ENCODE measurements around the gene ANKS1A. TPM values are rescaled to one million over a fixed set of nuclear protein-coding genes. Genes with fewer than 3 reads are reported as not detected.

ANKS1A gene
- total RNA-seq, 6 experiments from 2014 or later = 6.7 to 17.4 (median 10.5) TPM

DNA sequence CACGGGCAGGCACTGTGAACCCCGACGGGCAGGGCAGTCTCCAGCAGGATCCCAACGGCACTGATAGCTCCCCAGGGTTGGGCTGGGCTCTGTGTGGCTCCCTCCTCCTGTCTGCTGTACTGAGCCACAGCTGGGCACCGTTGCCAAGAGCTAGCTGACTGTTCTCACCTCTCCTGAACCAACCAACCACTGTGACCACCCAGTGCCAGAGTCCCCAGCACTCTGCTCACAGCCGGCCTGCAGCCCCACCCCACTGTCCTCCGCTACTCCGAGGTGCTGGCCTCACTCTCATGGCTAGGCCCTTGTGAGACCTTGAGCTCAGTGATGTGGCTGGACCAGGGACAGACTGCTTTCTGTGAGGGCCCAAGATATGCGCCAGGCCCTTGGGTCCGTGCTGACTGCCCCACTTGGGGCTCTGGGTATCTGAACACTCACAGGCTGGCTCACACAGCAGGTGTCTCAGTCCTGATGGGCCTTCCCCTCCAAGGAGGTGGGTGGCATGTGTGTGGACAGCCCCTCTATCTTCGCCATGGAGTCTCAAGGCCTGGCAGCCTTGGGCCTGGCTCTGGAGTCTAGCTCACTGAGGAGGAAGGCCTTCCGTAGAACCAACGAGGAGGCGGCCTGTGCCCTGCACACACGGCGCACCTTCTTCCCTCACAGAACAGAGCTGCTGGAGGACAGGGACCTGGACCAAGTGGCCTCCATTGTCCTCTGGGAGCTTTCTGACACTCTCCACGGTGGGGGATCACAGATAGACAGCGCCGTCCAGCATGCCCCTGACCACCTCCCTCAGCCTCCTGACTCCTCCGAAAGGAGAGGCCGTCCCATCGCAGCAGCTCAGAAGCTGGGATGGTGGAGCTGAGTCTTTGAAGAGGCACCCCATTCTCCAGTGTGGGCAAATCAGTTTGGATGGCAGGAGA, 198.6 kb downstream of the ANKS1A start:
- intact Hi-C loops (cut with DNase I) = no loop called here
- H3K9me3 ChIP-seq = no peaks in the 10 kb centered on the region
- no peaks in the 10 kb centered on the region for H3K27me3 ChIP-seq
- DNase-seq (peak in 1 of 3 donors; percentile 49), ATAC-seq (peak in 2 of 4 donors; percentile 2)
- 96% methylated on average over 4 of the region's 22 CpGs for WGBS (ENCODE audit: insufficient coverage, low coverage, low lambda C conversion rate, missing lambda C conversion rate)
- H3K27ac ChIP-seq = no peak overlapping the region
- no peak overlapping the region for H3K4me3 ChIP-seq
- H3K36me3 ChIP-seq = peaks cover 0 to 46% (median 9%) of the 10 kb centered on the region in 4 donors
- TF ChIP-seq POLR2A (IDR thresholded peaks at IDR 0.05) = no peak
- TF ChIP-seq, protein P1, sequence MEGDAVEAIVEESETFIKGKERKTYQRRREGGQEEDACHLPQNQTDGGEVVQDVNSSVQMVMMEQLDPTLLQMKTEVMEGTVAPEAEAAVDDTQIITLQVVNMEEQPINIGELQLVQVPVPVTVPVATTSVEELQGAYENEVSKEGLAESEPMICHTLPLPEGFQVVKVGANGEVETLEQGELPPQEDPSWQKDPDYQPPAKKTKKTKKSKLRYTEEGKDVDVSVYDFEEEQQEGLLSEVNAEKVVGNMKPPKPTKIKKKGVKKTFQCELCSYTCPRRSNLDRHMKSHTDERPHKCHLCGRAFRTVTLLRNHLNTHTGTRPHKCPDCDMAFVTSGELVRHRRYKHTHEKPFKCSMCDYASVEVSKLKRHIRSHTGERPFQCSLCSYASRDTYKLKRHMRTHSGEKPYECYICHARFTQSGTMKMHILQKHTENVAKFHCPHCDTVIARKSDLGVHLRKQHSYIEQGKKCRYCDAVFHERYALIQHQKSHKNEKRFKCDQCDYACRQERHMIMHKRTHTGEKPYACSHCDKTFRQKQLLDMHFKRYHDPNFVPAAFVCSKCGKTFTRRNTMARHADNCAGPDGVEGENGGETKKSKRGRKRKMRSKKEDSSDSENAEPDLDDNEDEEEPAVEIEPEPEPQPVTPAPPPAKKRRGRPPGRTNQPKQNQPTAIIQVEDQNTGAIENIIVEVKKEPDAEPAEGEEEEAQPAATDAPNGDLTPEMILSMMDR (IDR thresholded peaks at IDR 0.05) = no peak
- peaks cover 0 to 14% (median 6%) of the 10 kb centered on the region in 4 donors for H3K4me1 ChIP-seq

DNA sequence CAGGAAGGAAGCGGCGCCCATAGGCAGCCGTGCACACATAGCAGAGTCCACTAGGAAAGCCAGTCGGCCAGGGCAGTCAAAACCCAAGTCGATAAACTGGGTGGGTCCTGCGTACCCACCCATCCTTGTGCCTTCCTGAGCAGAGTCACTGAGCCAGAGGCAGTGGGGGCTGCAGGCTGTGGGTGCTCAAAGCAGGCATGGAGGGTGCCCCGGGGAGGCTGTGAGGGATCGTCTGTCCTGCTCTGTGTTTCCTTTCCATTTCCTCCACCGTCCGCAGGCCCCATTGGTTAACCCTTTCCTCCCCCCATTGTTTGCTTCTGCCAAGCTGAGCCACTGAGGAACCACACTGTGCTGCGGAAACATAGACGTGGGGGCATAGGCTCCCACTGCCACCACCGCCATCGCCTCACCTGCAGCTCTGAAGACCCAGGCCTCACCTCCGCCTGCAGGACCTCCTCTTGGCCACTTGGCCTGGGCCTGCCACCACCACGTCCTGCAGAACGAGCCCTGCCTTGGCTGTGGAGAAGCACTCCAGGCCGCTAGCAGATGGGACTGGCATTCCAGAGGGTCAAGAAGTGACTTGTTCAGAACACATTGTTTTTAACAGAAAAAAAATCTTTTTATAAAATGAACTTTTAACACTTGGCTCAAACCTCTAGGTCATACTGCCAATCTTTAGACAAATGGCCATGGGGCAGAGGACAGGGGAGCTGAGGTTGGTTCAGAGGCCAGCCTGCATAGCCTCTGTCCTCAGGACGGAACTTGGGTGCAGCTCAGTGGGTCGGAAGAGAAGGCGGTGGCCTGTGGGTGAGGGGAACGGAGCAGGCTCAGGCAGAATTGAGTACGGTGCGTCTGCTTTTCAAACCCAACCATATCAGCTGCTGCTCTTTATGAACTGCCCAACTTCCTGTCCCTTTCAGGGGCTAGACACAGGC, 199.5 kb downstream of the ANKS1A start:
- peak overlapping the region in 1 of 3 donors; percentile 4 for H3K27ac ChIP-seq
- peaks cover 0 to 36% (median 6%) of the 10 kb centered on the region in 4 donors for H3K36me3 ChIP-seq
- peak in 1 of 3 donors; percentile 78 for DNase-seq

DNA sequence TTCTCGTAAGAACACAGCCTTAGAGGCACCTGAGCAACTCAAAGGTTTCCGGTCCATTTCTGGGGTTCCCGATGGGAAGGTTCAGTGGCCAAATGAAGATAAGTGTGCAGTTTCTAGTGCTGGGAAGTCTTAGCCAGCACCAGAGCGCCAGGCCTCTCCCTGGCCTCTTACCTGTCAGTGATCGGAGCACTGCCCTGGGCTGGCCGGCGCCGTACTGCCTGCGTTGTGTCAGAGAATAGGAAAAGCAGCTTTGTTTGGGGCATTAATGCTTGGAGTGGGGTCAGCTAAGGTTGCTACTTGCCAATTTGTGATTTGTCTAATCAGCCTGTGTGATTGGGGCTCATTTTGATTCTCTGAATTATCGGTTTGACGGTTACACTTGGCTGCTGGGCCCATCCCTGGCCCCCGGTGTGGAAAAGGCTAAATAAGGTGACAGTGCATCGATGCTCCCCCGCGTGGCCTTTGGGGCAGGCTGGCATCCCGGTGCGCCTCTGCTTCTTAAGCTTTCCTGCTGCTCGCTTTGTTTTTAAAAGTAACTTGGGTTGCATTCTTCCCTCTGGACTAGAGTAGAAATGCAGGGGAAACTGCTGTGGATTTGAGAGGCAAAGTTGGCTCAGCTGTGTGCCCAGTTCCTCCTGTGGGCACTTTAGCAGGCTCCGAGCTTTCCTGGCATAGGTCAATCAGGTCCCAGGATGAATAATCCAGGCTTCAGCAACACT, 200.3 kb downstream of the ANKS1A start:
- no peak overlapping the region for H3K27ac ChIP-seq
- peaks cover 0 to 14% (median 6%) of the 10 kb centered on the region in 4 donors for H3K4me1 ChIP-seq
- DNase-seq (peak in 1 of 3 donors; percentile 47), ATAC-seq (peak in 1 of 4 donors; percentile 5)
- no peak overlapping the region for H3K4me3 ChIP-seq
- intact Hi-C loops (cut with DNase I) = no loop called here
- 94% methylated on average over 8 of the region's 19 CpGs for WGBS (ENCODE audit: insufficient coverage, low coverage, low lambda C conversion rate, missing lambda C conversion rate)
- H3K27me3 ChIP-seq = no peaks in the 10 kb centered on the region
- no peaks in the 10 kb centered on the region for H3K9me3 ChIP-seq
- no peak for TF ChIP-seq POLR2A (IDR thresholded peaks at IDR 0.05)
- TF ChIP-seq, protein P1 (IDR thresholded peaks at IDR 0.05) = no peak
- peaks cover 0 to 32% (median 3%) of the 10 kb centered on the region in 4 donors for H3K36me3 ChIP-seq

More for the DNA sequence above, 199.5 kb downstream of the ANKS1A start:
- H3K4me3 ChIP-seq = no peak overlapping the region
- ATAC-seq = peak in 3 of 4 donors; percentile 65 to 75 (median 66)
- 28% methylated on average over 7 of the region's 24 CpGs for WGBS (ENCODE audit: insufficient coverage, low coverage, low lambda C conversion rate, missing lambda C conversion rate)
- no peaks in the 10 kb centered on the region for H3K27me3 ChIP-seq
- peaks cover 0 to 14% (median 6%) of the 10 kb centered on the region in 4 donors for H3K4me1 ChIP-seq
- TF ChIP-seq, protein P1 (IDR thresholded peaks at IDR 0.05) = no peak
- TF ChIP-seq POLR2A (IDR thresholded peaks at IDR 0.05) = no peak
- intact Hi-C loops (cut with DNase I) = no loop called here
- no peaks in the 10 kb centered on the region for H3K9me3 ChIP-seq

All from right lobe of liver (tissue), 6 donors.